H1 (cell line): ENCODE data around the gene ACKR3. TPM values are rescaled to one million over a fixed set of nuclear protein-coding genes. Genes with fewer than 3 reads are reported as not detected.

Experiments
- BACH1 ChIP-seq: IDR thresholded peaks from 2 replicates; pipeline ENCODE4 v1.6.1; 2012; ENCODE audit warnings: low read length, improper control_type of control experiment
- CEBPB ChIP-seq: IDR thresholded peaks from 2 replicates; pipeline ENCODE4 v1.6.1; 2012; ENCODE audit warnings: low read depth, low read length
- CHD1 ChIP-seq: IDR thresholded peaks from 2 replicates; pipeline ENCODE4 v1.6.1; 2012; ENCODE audit warnings: low read depth, low read length, improper control_type of control experiment
- CREB1 ChIP-seq: IDR thresholded peaks from 2 replicates; pipeline ENCODE4 v1.6.1; 2012; ENCODE audit warnings: inconsistent platforms
- EZH2 ChIP-seq: fragments of 200-600 bp; sonication (generic); IDR thresholded peaks from 2 replicates; pipeline ENCODE4 v1.7.1; 2012; ENCODE audit warnings: low read depth, mild to moderate bottlenecking, moderate library complexity, low read length, inconsistent platforms; ENCODE audit not compliant: severe bottlenecking
- FOSL1 ChIP-seq: IDR thresholded peaks from 2 replicates; pipeline ENCODE4 v1.6.1; 2011; ENCODE audit warnings: mild to moderate bottlenecking, low read depth, low read length, moderate library complexity; ENCODE audit not compliant: insufficient read depth
- HDAC6 ChIP-seq: IDR thresholded peaks from one replicate; pipeline ENCODE4 v1.7.1; 2012; ENCODE audit warnings: low read depth, mild to moderate bottlenecking, inconsistent platforms, low read length, moderate library complexity
- NANOG ChIP-seq: IDR thresholded peaks from 2 replicates; pipeline ENCODE4 v1.6.1; 2011; ENCODE audit warnings: low read length, low read depth, mild to moderate bottlenecking, inconsistent platforms; ENCODE audit not compliant: insufficient read depth, poor library complexity, severe bottlenecking
- NRF1 ChIP-seq: IDR thresholded peaks from 2 replicates; pipeline ENCODE4 v1.6.1; 2011; ENCODE audit warnings: mild to moderate bottlenecking, low read depth, low read length, improper control_type of control experiment
- POLR2A ChIP-seq, 2 experiments: IDR thresholded peaks; 1 replicate in 1 of 2; 2 replicates in 1 of 2; pipeline ENCODE4 v1.6.1; 2011; ENCODE audit warnings: low read depth in 2 of 2, low read length in 2 of 2, mild to moderate bottlenecking in 2 of 2; ENCODE audit errors: control extremely low read depth in 1 of 2
- RAD21 ChIP-seq, 2 experiments: IDR thresholded peaks in 1 of 2; conservative IDR thresholded peaks in 1 of 2; 2 replicates each; pipeline ENCODE4 v1.6.1; 2011; ENCODE audit warnings: low read depth in 2 of 2, low read length in 2 of 2, improper control_type of control experiment in 1 of 2, inconsistent platforms in 1 of 2, mild to moderate bottlenecking in 1 of 2, moderate library complexity in 1 of 2
- RBBP5 ChIP-seq: IDR thresholded peaks from 2 replicates; pipeline ENCODE4 v1.7.1; 2012; ENCODE audit warnings: low read depth, mild to moderate bottlenecking, inconsistent platforms, low read length, moderate library complexity, borderline replicate concordance
- RFX5 ChIP-seq: IDR thresholded peaks from 2 replicates; pipeline ENCODE4 v1.6.1; 2011; ENCODE audit warnings: low read depth, low read length, improper control_type of control experiment, borderline replicate concordance
- RNF2 ChIP-seq: fragments of 200-900, 300-1000 bp; sonication (generic); IDR thresholded peaks from 2 replicates; pipeline ENCODE4 v1.7.1; 2016; ENCODE audit warnings: borderline replicate concordance, low read depth, mild to moderate bottlenecking, antibody characterized with exemption, low read length; ENCODE audit not compliant: poor library complexity, severe bottlenecking; ENCODE audit errors: missing control alignments
- RXRA ChIP-seq: IDR thresholded peaks from 2 replicates; pipeline ENCODE4 v1.6.1; 2011; ENCODE audit warnings: low read depth, mild to moderate bottlenecking, low read length, moderate library complexity; ENCODE audit not compliant: insufficient read depth
- SIN3A ChIP-seq, 2 experiments: IDR thresholded peaks in 1 of 2; conservative IDR thresholded peaks in 1 of 2; 2 replicates each; pipeline ENCODE4 v1.6.1; 2011 to 2012; ENCODE audit warnings: low read length in 2 of 2, improper control_type of control experiment in 1 of 2, low read depth in 1 of 2, mild to moderate bottlenecking in 1 of 2
- SP4 ChIP-seq: IDR thresholded peaks from 2 replicates; pipeline ENCODE4 v1.6.1; 2012; ENCODE audit warnings: low read length, inconsistent platforms
- SUZ12 ChIP-seq: fragments of 200-600 bp; sonication (generic); IDR thresholded peaks from 2 replicates; pipeline ENCODE4 v1.6.1; 2012; ENCODE audit warnings: mild to moderate bottlenecking, inconsistent platforms, low read length, moderate library complexity, mixed read lengths
- TAF1 ChIP-seq: IDR thresholded peaks from 2 replicates; pipeline ENCODE4 v1.6.1; 2011; ENCODE audit warnings: mild to moderate bottlenecking, low read depth, low read length
- polyA plus RNA-seq, 7 experiments: library from polyadenylated mRNA; depleted of rRNA in 3 of 7; stranded (reverse) in 5 of 7; unstranded in 2 of 7; fragments of >200 nt in 5 of 7; fragments of 200-250 nt in 2 of 7; gene quantifications; 1 replicate in 5 of 7; 2 replicates in 1 of 7; 4 replicates in 1 of 7; pipeline versions ENCODE4 v1.2.1 to v1.2.3, GENCODE V29; 2011 to 2013; ENCODE audit warnings: missing spikeins in 2 of 7, mixed read lengths in 2 of 7
- total RNA-seq: library from RNA; stranded (reverse); fragmentation: NEBNext Ultra II Directional; extraction: Animal tissue kit (Norgen Biotek cat#: 25700); gene quantifications from 2 replicates; pipeline ENCODE4 v1.2.1, GENCODE V29; 2021
- TF ChIP-seq, protein P1 (sequence below): IDR thresholded peaks from 2 replicates; pipeline ENCODE4 v1.6.1; 2012; ENCODE audit warnings: inconsistent platforms

ACKR3 gene
- total and polyA plus RNA-seq, 2 of the 8 experiments (the other 6 are each of a cell fraction or from before 2014, with no cell fraction given), result 1.4 to 24.4 TPM

DNA sequence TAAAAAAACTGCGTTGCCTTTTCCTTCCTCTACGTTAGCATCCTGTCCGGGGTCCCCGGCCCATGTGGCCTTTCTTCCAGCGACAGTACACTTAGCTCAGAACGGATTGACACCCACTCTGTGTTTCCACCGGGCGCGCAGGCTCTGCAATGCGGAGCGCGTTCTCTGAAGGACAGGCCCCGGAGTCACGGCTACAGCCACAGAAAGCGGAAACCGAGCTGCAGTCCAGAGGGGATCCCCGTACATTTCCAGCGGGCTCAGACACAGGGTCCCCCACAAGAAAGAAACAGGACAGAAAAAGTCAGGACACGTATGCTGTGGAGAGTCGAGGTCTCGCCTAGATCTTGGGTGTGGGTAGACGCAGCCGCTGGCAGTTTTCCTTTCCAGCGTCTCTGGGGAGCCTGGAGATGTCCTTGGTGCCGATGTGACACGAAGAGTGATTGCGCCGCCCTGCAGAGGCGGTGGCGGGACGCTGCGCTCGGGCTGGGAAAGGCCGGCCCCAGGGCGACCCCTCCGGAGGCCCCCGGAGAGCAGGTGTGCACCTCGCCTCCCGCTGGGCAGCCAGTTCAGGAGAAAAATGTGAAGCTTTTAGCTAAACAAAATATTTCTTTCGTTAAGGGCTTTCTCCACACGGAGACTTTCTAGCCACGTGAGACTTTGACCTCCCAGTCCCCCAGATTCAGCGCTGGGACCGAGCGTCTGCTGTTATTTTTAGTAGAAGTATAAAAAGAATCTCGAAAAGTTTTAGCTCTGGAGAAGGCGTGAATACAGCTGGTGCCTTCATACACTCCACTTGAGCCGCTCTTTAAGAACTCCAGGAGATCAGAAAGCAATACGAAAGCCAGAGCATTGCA, 1.3 kb upstream of the ACKR3 start (continued):
- TF ChIP-seq SP4 (no peak), CEBPB (no peak), FOSL1 (no peak), POLR2A (IDR thresholded peaks at IDR 0.05; ENCODE audit: control extremely low read depth in 1 of 2, low read depth in 2 of 2, low read length in 2 of 2) (no peak), CHD1 (no peak), TAF1 (no peak), RNF2 (no peak), SIN3A (conservative IDR thresholded peaks at IDR 0.05 in 1 of 2, IDR thresholded peaks at IDR 0.05 in 1 of 2; ENCODE audit: low read depth in 1 of 2, low read length in 2 of 2) (no peak), CREB1 (no peak), SUZ12 (peak; percentile 82; the same call in 1 of the 2 replicates), NANOG (no peak), RXRA (no peak), HDAC6 (no peak), RFX5 (no peak), RBBP5 (no peak), EZH2 (peak; percentile 79), BACH1 (no peak), NRF1 (no peak), RAD21 (IDR thresholded peaks at IDR 0.05 in 1 of 2, conservative IDR thresholded peaks at IDR 0.05 in 1 of 2; ENCODE audit: low read depth in 2 of 2, low read length in 2 of 2) (0 out of 4 replicates have a peak, but pooled peaks of 1 of the 2 experiments have one; percentile 3)
- TF ChIP-seq, protein P1, sequence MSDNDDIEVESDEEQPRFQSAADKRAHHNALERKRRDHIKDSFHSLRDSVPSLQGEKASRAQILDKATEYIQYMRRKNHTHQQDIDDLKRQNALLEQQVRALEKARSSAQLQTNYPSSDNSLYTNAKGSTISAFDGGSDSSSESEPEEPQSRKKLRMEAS, result 0 out of 2 replicates have a peak, but pooled peaks have one; percentile 29
- TF ChIP-seq, all 59 proteins: peak for 5
